MCF 10A (cell line): ENCODE results near the gene TMEM139. TPM values are rescaled to one million over a fixed set of nuclear protein-coding genes. Genes with fewer than 3 reads are reported as not detected.

Source experiments
- BruUV-seq: library from RNA; stranded (reverse); fragments of 400-500 nt; replicated peaks from 2 replicates; lab custom pipeline; 2021; lab: Mats Ljungman, UMichigan
- CTCF ChIA-PET: fragments of 300-600 bp; sonication (Branson Sonifier 250); formaldehyde crosslinking; extraction: SDS; loops from one replicate; lab custom pipeline; 2021; ENCODE audit warnings: antibody characterized with exemption, inconsistent platforms; lab: Yijun Ruan, JAX
- POLR2A ChIA-PET: fragments of 300-600, 350-650 bp; sonication (Branson Sonifier 250); formaldehyde crosslinking; extraction: SDS; loops from one replicate; lab custom pipeline; 2020; ENCODE audit warnings: antibody characterized with exemption, inconsistent platforms; lab: Yijun Ruan, JAX
- DNase-seq: peaks from one replicate; pipeline ENCODE4 v3.0.0-alpha.2; 2018; ENCODE audit not compliant: unreplicated experiment
- H3K27ac Mint-ChIP-seq: one replicate; pipeline ENCODE4 v1.8.0; 2022; ENCODE audit warnings: mild to moderate bottlenecking, low read depth, mixed read lengths; ENCODE audit not compliant: unreplicated experiment
- H3K27me3 Mint-ChIP-seq: one replicate; pipeline ENCODE4 v1.8.0; 2022; ENCODE audit warnings: mixed read lengths; ENCODE audit not compliant: insufficient read depth, unreplicated experiment
- H3K36me3 Mint-ChIP-seq: one replicate; pipeline ENCODE4 v1.8.0; 2022; ENCODE audit warnings: mild to moderate bottlenecking, moderate library complexity, mixed read lengths; ENCODE audit not compliant: insufficient read depth, unreplicated experiment
- H3K4me1 Mint-ChIP-seq: one replicate; pipeline ENCODE4 v1.8.0; 2022; ENCODE audit warnings: mixed read lengths; ENCODE audit not compliant: insufficient read depth, unreplicated experiment
- H3K4me3 Mint-ChIP-seq: one replicate; pipeline ENCODE4 v1.8.0; 2022; ENCODE audit warnings: mild to moderate bottlenecking, moderate library complexity, mixed read lengths; ENCODE audit not compliant: unreplicated experiment
- H3K9me3 Mint-ChIP-seq: one replicate; pipeline ENCODE4 v1.8.0; 2022; ENCODE audit warnings: mixed read lengths; ENCODE audit not compliant: unreplicated experiment
- CTCF ChIP-seq: fragments of 200-600 bp; IDR thresholded peaks from one replicate; pipeline ENCODE4 v1.8.0; 2022; ENCODE audit warnings: antibody characterized with exemption, mild to moderate bottlenecking; ENCODE audit not compliant: unreplicated experiment
- intact Hi-C: fragments of 100-400 bp; cut with micrococcal nuclease; formaldehyde crosslinking; loops from 2 replicates; pipeline ENCODE4 v1.14.1; 2022
- total RNA-seq: library from RNA; stranded (reverse); gene quantifications from 2 replicates; pipeline ENCODE4 v1.2.3, GENCODE V29; 2022

Gene TMEM139
- total RNA-seq, 1 experiment from 2014 or later = 9.2 TPM

DNA sequence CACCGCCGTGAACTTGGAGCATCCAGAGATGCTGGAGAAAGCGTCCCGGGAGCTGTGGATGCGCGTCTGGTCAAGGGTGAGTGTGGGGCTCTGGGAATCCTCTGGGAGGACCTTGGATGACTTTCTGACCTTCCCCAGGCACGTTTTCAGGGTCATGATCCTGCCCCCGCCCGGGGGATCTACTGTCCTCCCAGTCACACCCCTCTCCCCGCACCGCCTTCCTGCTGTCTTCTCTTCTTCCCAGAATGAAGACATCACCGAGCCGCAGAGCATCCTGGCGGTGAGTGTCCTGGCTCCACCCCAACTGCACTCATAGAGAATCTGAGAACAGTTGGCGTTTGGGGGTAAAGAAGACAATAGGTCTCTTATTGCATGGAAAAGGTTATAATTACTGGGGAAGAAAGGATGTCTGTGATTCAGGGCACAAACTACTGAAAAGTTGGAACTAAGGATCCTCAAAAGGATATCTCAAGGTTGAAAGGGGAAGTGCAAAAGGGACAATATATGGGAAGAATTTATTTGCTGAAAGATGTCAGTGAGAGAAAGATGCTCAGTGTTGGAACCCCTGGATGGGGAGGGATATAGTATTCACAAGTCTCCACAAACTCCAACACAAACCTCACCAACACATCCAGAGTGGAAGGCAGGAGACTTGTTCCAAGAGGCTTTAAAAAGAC, 19.6 kb upstream of the TMEM139 start:
- peak overlapping the region; percentile 21 for H3K4me3 Mint-ChIP-seq
- DNase-seq = no peak
- intact Hi-C loops = loop anchor here (2.0 kb wide), 1 partner anchor 24 kb away; the partner anchor contains the start of gene CASP2
- no peaks in the 10 kb centered on the region for H3K9me3 Mint-ChIP-seq
- no peak for TF ChIP-seq CTCF
- ChIA-PET CTCF (interaction anchor here (0.8 to 11.8 kb wide), 7 partner anchors 15 to 151 kb away, joined by 3 to 128 read pairs (median 5); partner anchors contain the start of gene ZYX), POLR2A (interaction anchor here (3.6 kb wide), 1 partner anchor 22 kb away, joined by 32 read pairs; the partner anchor contains the start of gene CASP2)
- H3K36me3 Mint-ChIP-seq = peaks cover 45% of the 10 kb centered on the region
- peak overlapping the region; percentile 92 for H3K27ac Mint-ChIP-seq
- BruUV-seq = no TSS peak
- H3K27me3 Mint-ChIP-seq = no peaks in the 10 kb centered on the region
- H3K4me1 Mint-ChIP-seq = peaks cover 21% of the 10 kb centered on the region

- Mint-ChIP-seq H3K4me1 (peaks cover 13% of the 10 kb centered on the region), H3K27ac (no peak overlapping the region), H3K4me3 (no peak overlapping the region), H3K9me3 (no peaks in the 10 kb centered on the region), H3K36me3 (peaks cover 46% of the 10 kb centered on the region), H3K27me3 (no peaks in the 10 kb centered on the region)
- no peak for TF ChIP-seq CTCF
- BruUV-seq = no TSS peak
- intact Hi-C loops = no loop called here
- DNase-seq = no peak
- ChIA-PET POLR2A (no interaction called here), CTCF (interaction anchor here (0.6 to 0.7 kb wide), 2 partner anchors 16 to 146 kb away, joined by 3 read pairs; no protein-coding TSS in a partner anchor)
Measured at GRCh38 chr7:143269251-143269650, 15.5 kb upstream of the TMEM139 start.

- no peaks in the 10 kb centered on the region for H3K4me1 Mint-ChIP-seq
- CTCF ChIA-PET = interaction anchor here (1.7 kb wide), 1 partner anchor 29 kb away, joined by 8 read pairs; no protein-coding TSS in a partner anchor
- no TSS peak for BruUV-seq
Measured at GRCh38 chr7:143271240-143271639, 13.5 kb upstream of the TMEM139 start.

More at GRCh38 chr7:143271240-143271639, 13.5 kb upstream of the TMEM139 start:
- H3K9me3 Mint-ChIP-seq = no peaks in the 10 kb centered on the region
- no peak for DNase-seq
- POLR2A ChIA-PET = interaction anchor here (1.2 kb wide), 1 partner anchor 8 kb away, joined by 10 read pairs; the partner anchor contains the start of gene GSTK1
- H3K36me3 Mint-ChIP-seq = peaks cover 35% of the 10 kb centered on the region
- TF ChIP-seq CTCF = no peak
- no peaks in the 10 kb centered on the region for H3K27me3 Mint-ChIP-seq
- no peak overlapping the region for H3K27ac Mint-ChIP-seq
- intact Hi-C loops = no loop called here
- H3K4me3 Mint-ChIP-seq = no peak overlapping the region
